ENCODE measurements around the gene CPNE7.

CPNE7 gene

GRCh38 chr16:89555780-89556179 is 19.8 kb upstream of the CPNE7 start:
- DNase-seq = no peak
- H3K27ac Mint-ChIP-seq = no peak overlapping the region
- H3K4me3 Mint-ChIP-seq = no peak overlapping the region
- H3K36me3 Mint-ChIP-seq = peaks cover 13% of the 10 kb centered on the region
- H3K9me3 Mint-ChIP-seq = no peaks in the 10 kb centered on the region
- CTCF ChIA-PET = no interaction called here
- no peaks in the 10 kb centered on the region for H3K27me3 Mint-ChIP-seq
- H3K4me1 Mint-ChIP-seq = peaks cover 17% of the 10 kb centered on the region

DNA sequence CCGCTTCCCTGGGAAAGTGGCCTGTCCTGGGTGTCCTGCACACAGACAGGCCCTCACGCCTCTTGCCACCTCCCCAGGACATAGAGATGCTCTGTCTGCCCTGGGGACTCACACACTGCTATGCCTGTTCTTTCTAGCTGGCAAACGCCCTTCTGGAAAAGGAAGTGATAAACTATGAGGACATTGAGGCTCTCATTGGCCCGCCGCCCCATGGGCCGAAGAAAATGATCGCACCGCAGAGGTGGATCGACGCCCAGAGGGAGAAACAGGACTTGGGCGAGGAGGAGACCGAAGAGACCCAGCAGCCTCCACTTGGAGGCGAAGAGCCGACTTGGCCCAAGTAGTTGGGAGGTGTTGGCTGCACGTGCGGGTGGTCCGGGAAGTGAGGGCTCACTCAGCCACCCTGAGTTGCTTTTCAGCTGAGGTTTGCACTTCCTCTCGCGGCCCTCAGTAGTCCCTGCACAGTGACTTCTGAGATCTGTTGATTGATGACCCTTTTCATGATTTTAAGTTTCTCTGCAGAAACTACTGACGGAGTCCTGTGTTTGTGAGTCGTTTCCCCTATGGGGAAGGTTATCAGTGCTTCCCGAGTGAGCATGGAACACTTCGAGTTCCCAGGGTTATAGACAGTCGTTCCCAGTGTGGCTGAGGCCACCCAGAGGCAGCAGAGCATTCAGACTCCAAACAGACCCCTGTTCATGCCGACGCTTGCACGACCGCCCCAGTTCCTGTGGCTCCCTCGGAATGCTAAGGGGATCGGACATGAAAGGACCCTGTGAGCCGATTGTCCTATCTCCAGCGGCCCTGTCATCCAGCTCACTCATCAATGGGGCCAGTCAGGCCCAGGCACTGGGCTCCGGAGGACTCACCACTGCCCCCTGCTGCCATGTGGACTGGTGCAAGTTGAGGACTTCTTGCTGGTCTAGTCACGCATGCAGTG is 18.5 kb upstream of the CPNE7 start:
- Mint-ChIP-seq H3K4me3 (peak overlapping the region; percentile 43), H3K36me3 (peaks cover 21% of the 10 kb centered on the region), H3K27me3 (no peaks in the 10 kb centered on the region), H3K4me1 (peaks cover 20% of the 10 kb centered on the region), H3K27ac (peak overlapping the region; percentile 64), H3K9me3 (no peaks in the 10 kb centered on the region)
- peak; percentile 92 for DNase-seq
- CTCF ChIA-PET = interaction anchor here (0.9 to 1.9 kb wide), 10 partner anchors 8 to 224 kb away, joined by 3 to 11 read pairs (median 4); no protein-coding TSS in a partner anchor

DNA sequence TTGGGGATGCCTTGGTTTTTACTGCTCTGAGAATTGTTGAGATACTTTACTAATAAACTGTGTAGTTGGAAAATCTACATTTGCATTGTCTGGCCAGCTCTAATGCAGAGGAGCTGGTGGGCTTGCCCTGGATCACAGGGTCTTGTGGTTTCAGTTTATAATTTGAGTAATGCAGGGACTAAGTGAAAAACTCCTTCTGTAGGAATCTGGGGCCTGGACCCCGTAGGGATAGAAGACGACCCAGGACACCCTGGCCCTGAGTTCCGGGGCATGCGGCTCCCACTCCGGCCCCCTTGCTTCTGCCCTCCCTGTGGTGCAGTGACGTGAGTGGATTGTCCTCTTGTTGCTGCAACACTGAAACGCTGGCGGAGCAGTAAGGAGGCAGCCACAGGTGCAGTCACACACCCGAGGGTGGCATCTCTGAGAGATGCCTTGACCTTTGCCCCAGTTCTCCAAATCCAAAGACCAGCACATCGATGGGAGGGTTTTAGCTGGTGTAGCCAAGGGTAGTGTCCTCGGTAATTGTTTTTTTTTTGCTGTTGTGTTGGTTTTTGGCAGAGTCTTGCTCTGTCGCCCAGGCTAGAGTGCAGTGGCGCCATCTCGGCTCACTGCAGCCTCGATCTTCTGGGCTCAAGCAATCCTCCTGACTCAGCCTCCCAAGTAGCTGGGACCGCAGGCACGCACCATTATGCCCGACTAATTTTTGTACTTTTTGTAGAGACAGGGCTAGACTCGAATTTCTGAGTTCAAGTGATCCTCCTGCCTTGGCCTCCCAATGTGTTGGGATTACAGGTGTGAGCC is 17.7 kb upstream of the CPNE7 start:
- no peaks in the 10 kb centered on the region for H3K9me3 Mint-ChIP-seq
- peak overlapping the region; percentile 43 for H3K4me3 Mint-ChIP-seq
- H3K4me1 Mint-ChIP-seq = peaks cover 29% of the 10 kb centered on the region
- no peak for DNase-seq
- CTCF ChIA-PET = interaction anchor here (0.9 to 1.9 kb wide), 11 partner anchors 8 to 225 kb away, joined by 3 to 11 read pairs (median 3); no protein-coding TSS in a partner anchor
- no peaks in the 10 kb centered on the region for H3K27me3 Mint-ChIP-seq
- H3K27ac Mint-ChIP-seq = peak overlapping the region; percentile 43
- H3K36me3 Mint-ChIP-seq = peaks cover 26% of the 10 kb centered on the region

- Mint-ChIP-seq H3K27me3 (no peaks in the 10 kb centered on the region), H3K4me3 (peak within 1 kb of the TSS; percentile 98), H3K27ac (peak within 1 kb of the TSS; percentile 100), H3K9me3 (no peaks in the 10 kb centered on the region), H3K36me3 (peaks cover 47% of the 10 kb centered on the region), H3K4me1 (peaks cover 54% of the 10 kb centered on the region)
- CTCF ChIA-PET = no interaction called here
- peak; percentile 96 for DNase-seq
Observed at GRCh38 chr16:89560378-89561141, 15.0 kb upstream of the CPNE7 start, which contains the start of gene RPL13. TSS of gene RPL13 (plus strand) at chr16:89560682. CDS start at chr16:89560960, 278 bp downstream.

GRCh38 chr16:89561142-89561883 is 14.2 kb upstream of the CPNE7 start:
- Mint-ChIP-seq H3K9me3 (no peaks in the 10 kb centered on the region), H3K27ac (peak overlapping the region; percentile 100), H3K4me1 (peaks cover 58% of the 10 kb centered on the region), H3K27me3 (no peaks in the 10 kb centered on the region), H3K4me3 (peak overlapping the region; percentile 98), H3K36me3 (peaks cover 45% of the 10 kb centered on the region)
- CTCF ChIA-PET = interaction anchor here (0.9 kb wide), 1 partner anchor 54 kb away, joined by 3 read pairs; the partner anchor contains the start of gene SPG7
- no peak for DNase-seq

DNA sequence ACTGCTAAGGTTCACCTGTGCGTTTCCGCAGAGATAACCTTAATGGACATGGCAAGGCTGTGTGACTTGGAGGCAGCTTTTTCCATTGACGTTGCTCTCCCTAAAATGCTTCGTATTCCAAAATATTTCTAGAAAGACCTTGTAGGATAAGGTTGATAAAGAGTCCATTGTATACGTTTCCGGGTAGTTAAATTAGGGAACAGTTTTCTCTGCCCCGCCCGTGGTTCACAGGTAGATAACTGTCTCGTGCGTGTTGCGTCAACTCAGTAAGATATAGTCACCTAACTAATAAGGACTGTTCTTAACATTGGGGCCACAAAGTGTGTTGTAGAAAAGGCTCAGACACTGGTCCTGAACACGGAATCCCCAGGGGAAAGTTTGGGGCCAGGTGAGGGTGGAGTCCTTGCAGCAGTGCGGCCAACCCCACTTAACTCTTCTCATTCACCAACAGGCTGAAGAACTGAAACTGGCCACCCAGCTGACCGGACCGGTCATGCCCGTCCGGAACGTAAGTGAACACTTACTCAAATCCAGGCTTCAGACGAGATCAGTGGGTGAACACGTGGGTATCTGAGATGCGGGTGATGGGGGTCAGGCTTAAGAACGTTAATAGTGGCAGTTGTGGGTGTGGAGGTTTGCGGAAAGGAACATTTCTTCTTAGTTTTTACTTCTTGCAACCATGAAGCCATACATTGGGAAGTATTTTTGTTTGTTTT is 13.5 kb upstream of the CPNE7 start:
- peak overlapping the region; percentile 100 for H3K27ac Mint-ChIP-seq
- CTCF ChIA-PET = interaction anchor here (0.9 kb wide), 1 partner anchor 54 kb away, joined by 3 read pairs; the partner anchor contains the start of gene SPG7
- H3K4me1 Mint-ChIP-seq = peaks cover 59% of the 10 kb centered on the region
- peaks cover 43% of the 10 kb centered on the region for H3K36me3 Mint-ChIP-seq
- DNase-seq = no peak
- H3K27me3 Mint-ChIP-seq = no peaks in the 10 kb centered on the region
- peak overlapping the region; percentile 98 for H3K4me3 Mint-ChIP-seq
- H3K9me3 Mint-ChIP-seq = no peaks in the 10 kb centered on the region

DNA sequence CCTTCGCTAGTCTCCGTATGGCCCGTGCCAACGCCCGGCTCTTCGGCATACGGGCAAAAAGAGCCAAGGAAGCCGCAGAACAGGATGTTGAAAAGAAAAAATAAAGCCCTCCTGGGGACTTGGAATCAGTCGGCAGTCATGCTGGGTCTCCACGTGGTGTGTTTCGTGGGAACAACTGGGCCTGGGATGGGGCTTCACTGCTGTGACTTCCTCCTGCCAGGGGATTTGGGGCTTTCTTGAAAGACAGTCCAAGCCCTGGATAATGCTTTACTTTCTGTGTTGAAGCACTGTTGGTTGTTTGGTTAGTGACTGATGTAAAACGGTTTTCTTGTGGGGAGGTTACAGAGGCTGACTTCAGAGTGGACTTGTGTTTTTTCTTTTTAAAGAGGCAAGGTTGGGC is 12.6 kb upstream of the CPNE7 start:
- CTCF ChIA-PET = no interaction called here
- H3K27ac Mint-ChIP-seq = no peak overlapping the region
- peaks cover 39% of the 10 kb centered on the region for H3K36me3 Mint-ChIP-seq
- H3K9me3 Mint-ChIP-seq = no peaks in the 10 kb centered on the region
- DNase-seq = no peak
- H3K27me3 Mint-ChIP-seq = no peaks in the 10 kb centered on the region
- H3K4me3 Mint-ChIP-seq = peak overlapping the region; percentile 98
- H3K4me1 Mint-ChIP-seq = peaks cover 54% of the 10 kb centered on the region

- Mint-ChIP-seq H3K4me3 (peak overlapping the region; percentile 37), H3K4me1 (peaks cover 54% of the 10 kb centered on the region), H3K27me3 (no peaks in the 10 kb centered on the region), H3K36me3 (peaks cover 39% of the 10 kb centered on the region), H3K9me3 (no peaks in the 10 kb centered on the region), H3K27ac (peak overlapping the region; percentile 55)
- CTCF ChIA-PET = interaction anchor here (1.3 kb wide), 1 partner anchor 10 kb away, joined by 5 read pairs; no protein-coding TSS in a partner anchor
- DNase-seq = no peak
Observed at GRCh38 chr16:89563639-89564392, 11.7 kb upstream of the CPNE7 start.

- H3K4me3 Mint-ChIP-seq = peak overlapping the region; percentile 37
- H3K9me3 Mint-ChIP-seq = no peaks in the 10 kb centered on the region
- H3K36me3 Mint-ChIP-seq = peaks cover 39% of the 10 kb centered on the region
- CTCF ChIA-PET = interaction anchor here (1.3 to 1.4 kb wide), 2 partner anchors 9 to 16 kb away, joined by 5 to 6 read pairs; no protein-coding TSS in a partner anchor
- H3K27ac Mint-ChIP-seq = peak overlapping the region; percentile 55
- H3K27me3 Mint-ChIP-seq = no peaks in the 10 kb centered on the region
- H3K4me1 Mint-ChIP-seq = peaks cover 51% of the 10 kb centered on the region
- DNase-seq = no peak
Observed at GRCh38 chr16:89564476-89565255, 10.9 kb upstream of the CPNE7 start.

GRCh38 chr16:89565256-89565505 is 10.4 kb upstream of the CPNE7 start:
- Mint-ChIP-seq H3K27me3 (no peaks in the 10 kb centered on the region), H3K4me3 (peak overlapping the region; percentile 23), H3K9me3 (no peaks in the 10 kb centered on the region), H3K36me3 (peaks cover 39% of the 10 kb centered on the region), H3K27ac (no peak overlapping the region), H3K4me1 (peaks cover 50% of the 10 kb centered on the region)
- CTCF ChIA-PET = interaction anchor here (1.0 to 1.4 kb wide), 2 partner anchors 13 to 16 kb away, joined by 3 to 6 read pairs; no protein-coding TSS in a partner anchor
- DNase-seq = no peak

DNA sequence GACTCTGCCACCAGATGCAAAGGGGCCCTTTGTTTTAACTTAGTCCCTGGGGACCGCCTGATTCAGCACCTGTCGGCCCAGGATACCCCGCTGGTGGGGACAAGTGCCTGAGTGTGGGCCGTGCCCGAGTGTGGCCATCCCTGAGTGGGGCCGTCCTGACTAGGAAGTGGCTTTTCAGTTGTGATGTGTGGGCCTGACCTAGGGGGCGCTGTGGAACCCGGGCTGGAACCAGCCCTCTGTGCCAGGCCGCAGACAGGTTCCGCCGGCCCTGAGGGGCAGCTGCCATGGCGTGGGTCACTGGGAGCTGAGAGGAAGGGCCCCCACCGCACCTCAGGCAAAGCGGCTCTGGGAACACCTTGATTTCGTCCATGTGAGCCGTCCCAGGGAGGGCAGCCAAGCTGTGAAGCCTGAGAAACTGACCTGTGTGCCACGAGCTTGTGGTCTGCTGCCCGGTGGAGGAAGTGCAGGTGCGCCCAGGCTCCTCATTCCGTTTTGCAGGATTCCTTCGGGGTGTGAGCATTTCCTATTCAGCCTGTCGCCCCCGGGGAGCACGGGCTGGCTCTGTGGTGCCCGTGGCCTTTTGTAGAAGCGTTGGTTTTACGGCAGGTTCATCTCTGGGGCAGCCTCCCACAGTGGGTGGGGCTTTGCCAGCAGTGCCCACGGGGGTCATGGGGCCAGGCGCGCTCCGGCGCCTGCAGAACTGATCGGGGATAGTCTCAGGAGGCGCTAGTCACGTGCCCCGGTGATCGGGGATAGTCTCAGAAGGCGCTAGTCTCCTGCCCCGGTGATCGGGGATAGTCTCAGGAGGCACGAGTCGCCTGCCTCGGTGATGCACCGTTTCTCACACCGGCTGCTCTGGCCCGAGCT is 9.8 kb upstream of the CPNE7 start:
- Mint-ChIP-seq H3K27me3 (peaks cover 4% of the 10 kb centered on the region), H3K9me3 (no peaks in the 10 kb centered on the region), H3K4me1 (peaks cover 52% of the 10 kb centered on the region), H3K4me3 (peak overlapping the region; percentile 23), H3K27ac (no peak overlapping the region), H3K36me3 (peaks cover 39% of the 10 kb centered on the region)
- DNase-seq = peak; percentile 70
- CTCF ChIA-PET = interaction anchor here (1.0 to 1.4 kb wide), 2 partner anchors 14 to 17 kb away, joined by 3 to 6 read pairs; no protein-coding TSS in a partner anchor
